Panc1 (cell line): ENCODE measurements around the gene HSD17B3. TPM values are rescaled to one million over a fixed set of nuclear protein-coding genes. Genes with fewer than 3 reads are reported as not detected.

Source experiments
- ATAC-seq: fragments of 200-7000 bp; cut with Tn5 transposase; 2 replicates; pipeline ENCODE4 v1.9.1; 2020; ENCODE audit warnings: mild to moderate bottlenecking, moderate library complexity
- BruUV-seq: library from RNA; stranded (reverse); fragments of 400-500 nt; replicated peaks from 2 replicates; lab custom pipeline; 2021; lab: Mats Ljungman, UMichigan
- CTCF ChIA-PET: fragments of 300-600 bp; sonication (Branson Sonifier 250); formaldehyde crosslinking; loops from one replicate; lab custom pipeline; 2022; ENCODE audit warnings: antibody characterized with exemption; lab: Charles Lee
- POLR2A ChIA-PET: fragments of 300-600 bp; sonication (Branson Sonifier 250); formaldehyde crosslinking; loops from one replicate; lab custom pipeline; 2022; ENCODE audit warnings: antibody characterized with exemption; lab: Charles Lee
- DNase-seq: peaks from one replicate; pipeline ENCODE4 v3.0.0-alpha.2; 2010; ENCODE audit warnings: low read depth, low spot score
- H3K27ac ChIP-seq: 2 replicates; pipeline ENCODE4 v1.5.1; 2011; ENCODE audit warnings: mild to moderate bottlenecking, low read length, inconsistent platforms
- H3K27me3 ChIP-seq: fragments of 200-500 bp; sonication (Bioruptor generic); 2 replicates; pipeline ENCODE4 v1.6.0; 2014; ENCODE audit warnings: low read length, inconsistent platforms; ENCODE audit not compliant: control insufficient read depth, insufficient read depth
- H3K36me3 ChIP-seq: fragments of 200-500 bp; sonication (Bioruptor generic); 2 replicates; pipeline ENCODE4 v1.5.1; 2014; ENCODE audit warnings: inconsistent platforms, mild to moderate bottlenecking, low read length, moderate library complexity; ENCODE audit not compliant: control insufficient read depth, insufficient read depth
- H3K4me1 ChIP-seq: 2 replicates; pipeline ENCODE4 v1.5.1; 2011; ENCODE audit warnings: inconsistent platforms, mild to moderate bottlenecking, low read length, moderate library complexity; ENCODE audit not compliant: control insufficient read depth, insufficient read depth
- H3K4me3 ChIP-seq, 2 experiments: 2 replicates each; pipeline ENCODE4 v1.5.1; 2011 to 2012; ENCODE audit warnings: low read depth in 2 of 2, low read length in 2 of 2, mild to moderate bottlenecking in 2 of 2, inconsistent platforms in 1 of 2, moderate library complexity in 1 of 2
- H3K9me3 ChIP-seq: fragments of 200-500 bp; sonication (Bioruptor generic); 2 replicates; pipeline ENCODE4 v1.5.1; 2014; ENCODE audit warnings: low read depth, mild to moderate bottlenecking, inconsistent platforms, low read length, moderate library complexity; ENCODE audit not compliant: control insufficient read depth, insufficient read depth
- POLR2AphosphoS5 ChIP-seq: IDR thresholded peaks from 2 replicates; pipeline ENCODE4 v1.6.1; 2012; ENCODE audit warnings: mild to moderate bottlenecking, low read depth, low read length, moderate library complexity
- SIN3A ChIP-seq: IDR thresholded peaks from 2 replicates; pipeline ENCODE4 v1.6.1; 2012; ENCODE audit warnings: low read depth, mild to moderate bottlenecking, low read length, moderate library complexity, borderline replicate concordance; ENCODE audit not compliant: insufficient read depth
- TCF7L2 ChIP-seq: IDR thresholded peaks from 2 replicates; pipeline ENCODE4 v1.6.1; 2011; ENCODE audit warnings: mild to moderate bottlenecking, low read depth, low read length, inconsistent platforms
- in situ Hi-C: cut with HindIII; loops from 2 replicates; pipeline ENCODE4 v1.10.0; 2016; ENCODE audit warnings: low sequenced_read_pairs, low pct_unique_long_range_greater_than_20kb
- intact Hi-C: fragments of 100-400 bp; cut with micrococcal nuclease; formaldehyde crosslinking; loops from one replicate; pipeline ENCODE4 v1.10.0; 2022; ENCODE audit not compliant: unreplicated experiment
- total RNA-seq: library from RNA; stranded (reverse); gene quantifications from one replicate; pipeline ENCODE4 v1.2.1, GENCODE V29; 2021; ENCODE audit not compliant: unreplicated experiment
- TF ChIP-seq, protein P1 (sequence below): fragments of 450-650 bp; IDR thresholded peaks from 2 replicates; pipeline ENCODE4 v1.5.1; 2017; ENCODE audit warnings: mild to moderate bottlenecking
- TF ChIP-seq, protein P2 (sequence below), 2 experiments: IDR thresholded peaks; 2 replicates each; pipeline ENCODE4 v1.6.1; 2011 to 2012; ENCODE audit warnings: low read depth in 2 of 2, control low read depth in 1 of 2, low read length in 1 of 2, mild to moderate bottlenecking in 1 of 2, moderate library complexity in 1 of 2; ENCODE audit not compliant: insufficient read depth in 1 of 2

HSD17B3 gene
- total RNA-seq, 1 experiment from 2014 or later = 0.39 TPM

DNA sequence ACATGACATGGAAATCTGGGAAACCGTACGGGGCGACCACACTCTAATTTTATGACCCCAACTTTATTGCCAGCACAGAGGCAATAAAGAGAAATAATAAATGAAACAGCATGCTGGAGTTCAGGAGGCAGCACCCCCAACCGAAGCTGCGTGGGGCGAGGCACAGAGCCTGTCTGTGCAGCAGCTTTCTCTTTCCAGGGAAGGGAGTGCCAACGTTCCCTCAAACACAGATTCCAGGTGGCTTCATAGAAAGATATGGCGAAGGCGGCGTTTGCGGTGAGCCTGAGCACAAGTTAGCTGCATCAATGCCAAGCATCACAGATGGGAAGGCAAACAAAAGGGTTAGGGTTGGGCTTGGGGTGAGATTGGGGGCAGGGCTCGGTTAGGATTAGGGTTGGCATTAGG is 114.8 kb downstream of the HSD17B3 start:
- ATAC-seq (no peak), DNase-seq (no peak)
- ChIA-PET CTCF (no interaction called here), POLR2A (no interaction called here)
- Histone ChIP-seq H3K4me1 (no peaks in the 10 kb centered on the region), H3K27me3 (no peaks in the 10 kb centered on the region), H3K27ac (no peak overlapping the region), H3K36me3 (no peaks in the 10 kb centered on the region), H3K9me3 (peaks cover 3% of the 10 kb centered on the region; the same call in 1 of the 2 replicates), H3K4me3 (no peak overlapping the region)
- no TSS peak for BruUV-seq
- intact Hi-C loops (no loop called here), in situ Hi-C loops (no loop called here)
- no peak for TF ChIP-seq SIN3A
- no peak for TF ChIP-seq TCF7L2
- TF ChIP-seq, protein P1, sequence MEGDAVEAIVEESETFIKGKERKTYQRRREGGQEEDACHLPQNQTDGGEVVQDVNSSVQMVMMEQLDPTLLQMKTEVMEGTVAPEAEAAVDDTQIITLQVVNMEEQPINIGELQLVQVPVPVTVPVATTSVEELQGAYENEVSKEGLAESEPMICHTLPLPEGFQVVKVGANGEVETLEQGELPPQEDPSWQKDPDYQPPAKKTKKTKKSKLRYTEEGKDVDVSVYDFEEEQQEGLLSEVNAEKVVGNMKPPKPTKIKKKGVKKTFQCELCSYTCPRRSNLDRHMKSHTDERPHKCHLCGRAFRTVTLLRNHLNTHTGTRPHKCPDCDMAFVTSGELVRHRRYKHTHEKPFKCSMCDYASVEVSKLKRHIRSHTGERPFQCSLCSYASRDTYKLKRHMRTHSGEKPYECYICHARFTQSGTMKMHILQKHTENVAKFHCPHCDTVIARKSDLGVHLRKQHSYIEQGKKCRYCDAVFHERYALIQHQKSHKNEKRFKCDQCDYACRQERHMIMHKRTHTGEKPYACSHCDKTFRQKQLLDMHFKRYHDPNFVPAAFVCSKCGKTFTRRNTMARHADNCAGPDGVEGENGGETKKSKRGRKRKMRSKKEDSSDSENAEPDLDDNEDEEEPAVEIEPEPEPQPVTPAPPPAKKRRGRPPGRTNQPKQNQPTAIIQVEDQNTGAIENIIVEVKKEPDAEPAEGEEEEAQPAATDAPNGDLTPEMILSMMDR = no peak
- TF ChIP-seq, protein P2, sequence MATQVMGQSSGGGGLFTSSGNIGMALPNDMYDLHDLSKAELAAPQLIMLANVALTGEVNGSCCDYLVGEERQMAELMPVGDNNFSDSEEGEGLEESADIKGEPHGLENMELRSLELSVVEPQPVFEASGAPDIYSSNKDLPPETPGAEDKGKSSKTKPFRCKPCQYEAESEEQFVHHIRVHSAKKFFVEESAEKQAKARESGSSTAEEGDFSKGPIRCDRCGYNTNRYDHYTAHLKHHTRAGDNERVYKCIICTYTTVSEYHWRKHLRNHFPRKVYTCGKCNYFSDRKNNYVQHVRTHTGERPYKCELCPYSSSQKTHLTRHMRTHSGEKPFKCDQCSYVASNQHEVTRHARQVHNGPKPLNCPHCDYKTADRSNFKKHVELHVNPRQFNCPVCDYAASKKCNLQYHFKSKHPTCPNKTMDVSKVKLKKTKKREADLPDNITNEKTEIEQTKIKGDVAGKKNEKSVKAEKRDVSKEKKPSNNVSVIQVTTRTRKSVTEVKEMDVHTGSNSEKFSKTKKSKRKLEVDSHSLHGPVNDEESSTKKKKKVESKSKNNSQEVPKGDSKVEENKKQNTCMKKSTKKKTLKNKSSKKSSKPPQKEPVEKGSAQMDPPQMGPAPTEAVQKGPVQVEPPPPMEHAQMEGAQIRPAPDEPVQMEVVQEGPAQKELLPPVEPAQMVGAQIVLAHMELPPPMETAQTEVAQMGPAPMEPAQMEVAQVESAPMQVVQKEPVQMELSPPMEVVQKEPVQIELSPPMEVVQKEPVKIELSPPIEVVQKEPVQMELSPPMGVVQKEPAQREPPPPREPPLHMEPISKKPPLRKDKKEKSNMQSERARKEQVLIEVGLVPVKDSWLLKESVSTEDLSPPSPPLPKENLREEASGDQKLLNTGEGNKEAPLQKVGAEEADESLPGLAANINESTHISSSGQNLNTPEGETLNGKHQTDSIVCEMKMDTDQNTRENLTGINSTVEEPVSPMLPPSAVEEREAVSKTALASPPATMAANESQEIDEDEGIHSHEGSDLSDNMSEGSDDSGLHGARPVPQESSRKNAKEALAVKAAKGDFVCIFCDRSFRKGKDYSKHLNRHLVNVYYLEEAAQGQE (IDR thresholded peaks at IDR 0.05; ENCODE audit: insufficient read depth in 1 of 2, low read depth in 2 of 2, low read length in 1 of 2) = no peak
- TF ChIP-seq POLR2AphosphoS5 = no peak

DNA sequence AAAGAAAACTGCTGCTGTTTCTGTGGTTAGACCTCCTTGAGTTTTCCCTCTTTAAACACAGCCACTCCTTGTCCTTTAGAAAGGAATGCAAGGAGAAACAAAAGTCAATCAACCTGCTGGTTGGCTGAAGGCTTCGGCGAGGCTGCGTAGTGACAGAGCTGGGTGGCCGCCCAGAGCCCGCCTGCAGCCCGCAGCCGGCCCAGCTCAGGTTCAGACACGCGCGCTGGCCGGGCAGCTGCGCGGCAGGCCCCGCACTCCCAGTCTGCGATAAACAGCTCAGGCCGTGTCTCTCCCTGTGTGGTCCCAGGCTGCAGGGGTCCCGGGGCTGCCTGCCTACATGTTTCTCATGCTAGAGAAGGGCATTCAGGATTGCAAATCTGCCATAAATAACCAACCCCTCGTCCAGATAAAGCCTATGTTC is 115.4 kb downstream of the HSD17B3 start:
- POLR2A ChIA-PET = no interaction called here
- DNase-seq (no peak), ATAC-seq (no peak)
- H3K4me3 ChIP-seq = no peak overlapping the region
- no TSS peak for BruUV-seq
- no peaks in the 10 kb centered on the region for H3K4me1 ChIP-seq
- no peaks in the 10 kb centered on the region for H3K27me3 ChIP-seq
- intact Hi-C loops (no loop called here), in situ Hi-C loops (no loop called here)
- H3K36me3 ChIP-seq = no peaks in the 10 kb centered on the region
- H3K9me3 ChIP-seq = peaks cover 3% of the 10 kb centered on the region; the same call in 1 of the 2 replicates
- CTCF ChIA-PET = no interaction called here
- TF ChIP-seq, protein P1 = no peak
- no peak for TF ChIP-seq SIN3A
- TF ChIP-seq POLR2AphosphoS5 = no peak
- no peak for TF ChIP-seq TCF7L2
- TF ChIP-seq, protein P2 (IDR thresholded peaks at IDR 0.05; ENCODE audit: insufficient read depth in 1 of 2, low read depth in 2 of 2, low read length in 1 of 2) = no peak
- H3K27ac ChIP-seq = no peak overlapping the region
